ENCODE data around the gene SEL1L3. TPM values are rescaled to one million over a fixed set of nuclear protein-coding genes. Genes with fewer than 3 reads are reported as not detected.

SEL1L3 gene
- polyA plus RNA-seq, 1 of the 3 experiments (the other 2 are of a cell fraction): 2.2 TPM

- peak; percentile 75; the same call in 1 of the 2 replicates for TF ChIP-seq TEAD4 (IDR thresholded peaks at IDR 0.05; ENCODE audit: borderline replicate concordance, insufficient read depth)
- peak; percentile 47 for TF ChIP-seq PBX3 (IDR thresholded peaks at IDR 0.05)
- no peak for TF ChIP-seq MEF2A (IDR thresholded peaks at IDR 0.05; ENCODE audit: borderline replicate concordance, low read depth)
- no peak for TF ChIP-seq MXI1 (IDR thresholded peaks at IDR 0.05; ENCODE audit: low read depth, low read length)
- no peak for TF ChIP-seq MAX (IDR thresholded peaks at IDR 0.05; ENCODE audit: low read depth)
- TF ChIP-seq GABPA (IDR thresholded peaks at IDR 0.05; ENCODE audit: low read depth): no peak
- no peak for TF ChIP-seq USF1 (IDR thresholded peaks at IDR 0.05; ENCODE audit: borderline replicate concordance, low read depth)
- no peak for TF ChIP-seq POLR2AphosphoS5 (IDR thresholded peaks at IDR 0.05; ENCODE audit: low read depth, low read length)
- TF ChIP-seq ELF1 (IDR thresholded peaks at IDR 0.05): no peak
- no peak for TF ChIP-seq RFX5 (IDR thresholded peaks at IDR 0.05; ENCODE audit: low read length)
- no peak for TF ChIP-seq RAD21 (IDR thresholded peaks at IDR 0.05; ENCODE audit: low read length)
- no peak for TF ChIP-seq CTCF (IDR thresholded peaks at IDR 0.05)
- 0 out of 2 replicates have a peak, but pooled peaks have one; percentile 7 for TF ChIP-seq RXRA (IDR thresholded peaks at IDR 0.05; ENCODE audit: borderline replicate concordance, low read depth)
- no peak for TF ChIP-seq ZBTB33 (IDR thresholded peaks at IDR 0.05; ENCODE audit: borderline replicate concordance, low read depth)
- TF ChIP-seq IRF3 (IDR thresholded peaks at IDR 0.05; ENCODE audit: low read depth, low read length): no peak
- no peak for TF ChIP-seq FOXM1 (IDR thresholded peaks at IDR 0.05; ENCODE audit: low read depth)
- no peak for TF ChIP-seq GATA2 (CRISPR knock-in tag; IDR thresholded peaks at IDR 0.05)
- TF ChIP-seq JUND (IDR thresholded peaks at IDR 0.05): peak; percentile 64
- TF ChIP-seq CHD2 (IDR thresholded peaks at IDR 0.05; ENCODE audit: low read length, partially characterized antibody): no peak
Measured at GRCh38 chr4:25817059-25817681, 45.6 kb downstream of the SEL1L3 start (continued).
